Transverse colon (tissue), 4 donors: ENCODE data around the gene CYYR1. TPM values are rescaled to one million over a fixed set of nuclear protein-coding genes. Genes with fewer than 3 reads are reported as not detected.

Source experiments
- DNase-seq: peaks from one replicate; pipeline ENCODE4 v3.0.0-alpha.2; 2019
- H3K27ac ChIP-seq, 4 donors: fragments of 200-600 bp; sonication (generic); 2 replicates each; pipeline ENCODE4 v1.5.1; 2016 to 2018; ENCODE audit warnings: inconsistent platforms in 4 of 4
- H3K27me3 ChIP-seq: fragments of 200-600 bp; sonication (generic); 2 replicates; pipeline ENCODE4 v1.5.1; 2017; ENCODE audit warnings: inconsistent platforms
- H3K36me3 ChIP-seq, 4 donors: fragments of 200-600 bp; sonication (generic); 2 replicates each; pipeline ENCODE4 v1.5.1; 2017 to 2019; ENCODE audit warnings: inconsistent platforms in 4 of 4
- H3K4me1 ChIP-seq, 4 donors: fragments of 200-600 bp; sonication (generic); 2 replicates each; pipeline ENCODE4 v1.5.1; 2017 to 2020; ENCODE audit warnings: inconsistent platforms in 4 of 4
- H3K4me3 ChIP-seq, 4 donors: fragments of 200-600 bp; sonication (generic); 1 replicate in 1 of 4; 2 replicates in 3 of 4; pipeline versions ENCODE4 v1.5.1 to v1.6.1; 2017 to 2019; ENCODE audit warnings: inconsistent platforms in 4 of 4
- H3K9me3 ChIP-seq, 2 donors: fragments of 200-600 bp; sonication (generic); 2 replicates each; pipeline ENCODE4 v1.5.1; 2017 to 2019; ENCODE audit warnings: inconsistent platforms in 2 of 2
- EP300 ChIP-seq: sonication (generic); formaldehyde crosslinking; IDR thresholded peaks from one replicate; pipeline ENCODE4 v1.6.1; 2017; ENCODE audit warnings: antibody characterized with exemption, low read depth
- POLR2A ChIP-seq: fragments of 450-650 bp; IDR thresholded peaks from one replicate; pipeline ENCODE4 v1.6.1; 2016; ENCODE audit warnings: antibody characterized with exemption, mild to moderate bottlenecking, moderate library complexity
- POLR2AphosphoS5 ChIP-seq, 3 donors: sonication (generic); formaldehyde crosslinking; IDR thresholded peaks; one replicate each; pipeline ENCODE4 v1.6.1; 2016; ENCODE audit warnings: antibody characterized with exemption in 3 of 3
- WGBS, 2 donors: methylation state at CpG; one replicate each; pipeline ENCODE4 v1.1.5; 2018; ENCODE audit warnings: low coverage in 1 of 2; 5-methylcytosine and 5-hydroxymethylcytosine counted together
- in situ Hi-C, 4 donors: fragments of 200-750 bp; cut with MboI; loops; one replicate each; pipeline versions ENCODE4 v1.15.0 to v1.15.1; 2017; ENCODE audit warnings: low sequenced_read_pairs in 3 of 4, low pct_ligation_motif_present in 1 of 4, low pct_unique_long_range_greater_than_20kb in 1 of 4
- intact Hi-C: fragments of 100-400 bp; cut with DNase I; formaldehyde crosslinking; loops from one replicate; pipeline ENCODE4 v1.15.1; 2023; ENCODE audit warnings: low total_unique reads
- total RNA-seq, 4 donors: library from RNA; depleted of rRNA; stranded (reverse); fragments of >200 nt; gene quantifications; one replicate each; pipeline ENCODE4 v1.1.0, GENCODE V29; 2016
- TF ChIP-seq, protein P1 (sequence below), 5 experiments: fragments of 200-600 bp in 3 of 5; fragments of 450-650 bp in 2 of 5; sonication (generic) in 3 of 5; IDR thresholded peaks; 1 replicate in 2 of 5; 2 replicates in 3 of 5; pipeline ENCODE4 v1.5.1; 2016 to 2017; ENCODE audit warnings: antibody characterized with exemption in 5 of 5, inconsistent platforms in 3 of 5, mild to moderate bottlenecking in 2 of 5, moderate library complexity in 1 of 5

CYYR1 gene
- total RNA-seq, 4 donors from 2014 or later, result 0.75 to 6.6 (median 3.5) TPM

DNA sequence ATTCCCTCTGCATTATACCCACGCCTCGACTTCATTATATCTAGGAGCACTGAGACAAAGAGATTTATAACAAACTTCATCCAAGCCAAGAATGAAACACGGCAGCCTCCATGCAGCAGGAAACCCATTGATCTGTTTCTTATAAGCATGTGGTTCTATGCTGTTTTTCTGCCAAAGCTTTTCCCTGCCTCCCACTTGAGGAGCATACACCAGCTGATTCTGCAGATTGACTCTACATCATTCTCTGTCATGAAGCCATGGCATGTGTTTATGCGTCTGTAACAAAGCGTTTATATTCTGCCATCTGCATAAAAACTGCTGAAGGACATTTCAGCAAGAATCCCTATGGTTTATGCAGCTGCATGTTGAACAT, 102.0 kb downstream of the CYYR1 start:
- DNase-seq, result no peak
- Histone ChIP-seq H3K4me1 (no peaks in the 10 kb centered on the region), H3K36me3 (no peaks in the 10 kb centered on the region), H3K27ac (no peak overlapping the region), H3K27me3 (no peaks in the 10 kb centered on the region), H3K4me3 (no peak overlapping the region), H3K9me3 (no peaks in the 10 kb centered on the region)
- intact Hi-C loops (no loop called here), in situ Hi-C loops (loop anchor here in 1 of 4 donors (10.0 kb wide), 1 partner anchor 54 kb away; no protein-coding TSS in a partner anchor)
- TF ChIP-seq EP300, result no peak
- TF ChIP-seq, protein P1, sequence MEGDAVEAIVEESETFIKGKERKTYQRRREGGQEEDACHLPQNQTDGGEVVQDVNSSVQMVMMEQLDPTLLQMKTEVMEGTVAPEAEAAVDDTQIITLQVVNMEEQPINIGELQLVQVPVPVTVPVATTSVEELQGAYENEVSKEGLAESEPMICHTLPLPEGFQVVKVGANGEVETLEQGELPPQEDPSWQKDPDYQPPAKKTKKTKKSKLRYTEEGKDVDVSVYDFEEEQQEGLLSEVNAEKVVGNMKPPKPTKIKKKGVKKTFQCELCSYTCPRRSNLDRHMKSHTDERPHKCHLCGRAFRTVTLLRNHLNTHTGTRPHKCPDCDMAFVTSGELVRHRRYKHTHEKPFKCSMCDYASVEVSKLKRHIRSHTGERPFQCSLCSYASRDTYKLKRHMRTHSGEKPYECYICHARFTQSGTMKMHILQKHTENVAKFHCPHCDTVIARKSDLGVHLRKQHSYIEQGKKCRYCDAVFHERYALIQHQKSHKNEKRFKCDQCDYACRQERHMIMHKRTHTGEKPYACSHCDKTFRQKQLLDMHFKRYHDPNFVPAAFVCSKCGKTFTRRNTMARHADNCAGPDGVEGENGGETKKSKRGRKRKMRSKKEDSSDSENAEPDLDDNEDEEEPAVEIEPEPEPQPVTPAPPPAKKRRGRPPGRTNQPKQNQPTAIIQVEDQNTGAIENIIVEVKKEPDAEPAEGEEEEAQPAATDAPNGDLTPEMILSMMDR (IDR thresholded peaks at IDR 0.05), result no peak
- WGBS, 2 donors, result 70 to 71% methylated on average over 5 of the region's 5 CpGs

DNA sequence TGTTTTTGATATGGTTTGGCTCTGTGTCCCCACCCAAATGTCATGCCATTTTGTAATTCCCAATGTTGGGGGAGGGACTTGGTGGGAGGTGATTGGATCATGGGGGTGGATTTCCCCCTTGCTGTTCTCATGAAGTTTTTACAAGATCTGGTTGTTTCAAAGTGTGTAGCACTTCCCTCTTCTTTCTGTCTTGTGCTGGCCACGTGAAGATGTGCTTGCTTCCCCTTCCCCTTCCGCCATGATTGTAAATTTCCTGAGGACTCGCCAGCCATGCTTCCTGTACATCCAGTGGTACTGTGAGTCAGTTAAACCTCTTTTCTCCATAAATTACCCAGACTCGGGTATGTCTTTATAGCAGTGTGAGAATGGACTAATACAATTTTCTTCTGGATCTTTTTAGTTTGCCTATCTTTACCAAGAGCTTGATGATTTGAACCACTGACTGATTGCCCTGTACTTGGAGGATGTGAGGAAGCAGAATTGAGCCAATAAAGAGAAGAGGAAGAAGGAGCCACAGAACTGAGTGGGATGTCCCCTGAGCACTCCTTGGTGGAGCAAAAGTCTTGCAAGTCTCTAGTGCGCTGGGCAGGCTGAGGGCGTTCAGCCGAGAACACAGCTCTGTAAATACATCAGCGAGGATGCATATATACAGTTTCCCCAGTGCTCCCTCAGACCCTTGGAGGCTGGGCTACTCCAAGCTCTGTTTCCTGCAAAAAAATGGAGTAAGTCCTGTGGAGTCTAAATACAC, 102.6 kb downstream of the CYYR1 start:
- no peaks in the 10 kb centered on the region for H3K36me3 ChIP-seq
- TF ChIP-seq, protein P1 (IDR thresholded peaks at IDR 0.05), result no peak
- TF ChIP-seq POLR2A (no peak), EP300 (no peak), POLR2AphosphoS5 (IDR thresholded peaks at IDR 0.05) (no peak)
- no peaks in the 10 kb centered on the region for H3K9me3 ChIP-seq
- H3K27me3 ChIP-seq, result no peaks in the 10 kb centered on the region
- 78 to 79% methylated on average over 7 to 8 of the region's 8 CpGs for WGBS, 2 donors
- intact Hi-C loops (no loop called here), in situ Hi-C loops (loop anchor here in 1 of 4 donors (10.0 kb wide), 1 partner anchor 54 kb away; no protein-coding TSS in a partner anchor)
- no peak overlapping the region for H3K27ac ChIP-seq
- H3K4me3 ChIP-seq, result no peak overlapping the region
- DNase-seq, result no peak
- H3K4me1 ChIP-seq, result no peaks in the 10 kb centered on the region

DNA sequence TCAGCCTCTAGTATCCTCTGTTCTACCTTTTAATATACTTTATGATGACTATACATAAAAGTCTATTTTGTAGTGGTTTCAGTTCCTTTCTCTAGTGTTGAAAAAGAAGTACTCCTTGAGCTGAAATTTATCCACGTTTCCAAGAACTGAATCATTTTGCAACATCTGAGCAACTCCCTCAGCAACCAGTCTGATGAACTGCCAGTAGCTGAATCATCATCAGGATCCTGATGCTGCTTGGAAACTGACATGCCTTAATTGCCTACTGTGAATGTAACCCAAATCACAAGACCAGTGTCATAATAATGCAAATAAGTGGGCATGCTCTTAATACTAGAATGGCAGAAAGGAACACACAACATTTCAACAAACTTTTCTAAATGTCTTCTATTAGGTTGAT, 103.3 kb downstream of the CYYR1 start:
- in situ Hi-C loops, result loop anchor here in 1 of 4 donors (10.0 kb wide), 1 partner anchor 55 kb away; no protein-coding TSS in a partner anchor
- Histone ChIP-seq H3K27me3 (no peaks in the 10 kb centered on the region), H3K4me1 (no peaks in the 10 kb centered on the region), H3K36me3 (no peaks in the 10 kb centered on the region), H3K9me3 (no peaks in the 10 kb centered on the region), H3K27ac (no peak overlapping the region), H3K4me3 (no peak overlapping the region)
- no peak for TF ChIP-seq EP300
- no peak for DNase-seq
- 33 to 60% methylated on average over 1 of the region's 1 CpG for WGBS, 2 donors
- intact Hi-C loops, result no loop called here

DNA sequence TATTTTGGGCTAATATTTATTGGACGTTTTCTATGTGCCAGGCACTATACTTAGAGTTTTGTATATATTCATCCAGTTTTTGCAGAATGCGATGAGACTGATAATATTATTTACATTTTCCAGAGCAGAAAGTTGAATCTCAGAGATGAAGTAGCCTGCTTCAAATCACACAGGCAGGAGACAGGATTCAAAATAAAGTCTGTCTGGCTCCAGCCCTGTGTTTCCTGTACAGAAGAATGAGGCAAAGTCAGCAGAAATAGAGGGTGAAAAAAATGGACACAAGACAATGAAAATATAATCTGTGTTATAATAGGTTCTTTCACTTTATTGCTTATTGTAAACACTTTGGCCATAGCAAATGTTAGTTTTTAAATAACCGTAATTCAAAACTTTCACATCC, 107.2 kb downstream of the CYYR1 start:
- Histone ChIP-seq H3K27me3 (no peaks in the 10 kb centered on the region), H3K9me3 (no peaks in the 10 kb centered on the region), H3K4me1 (no peaks in the 10 kb centered on the region), H3K27ac (no peak overlapping the region), H3K36me3 (no peaks in the 10 kb centered on the region), H3K4me3 (no peak overlapping the region)
- TF ChIP-seq EP300, result no peak
- TF ChIP-seq POLR2AphosphoS5 (IDR thresholded peaks at IDR 0.05), result no peak
- TF ChIP-seq POLR2A, result no peak
- TF ChIP-seq, protein P1 (IDR thresholded peaks at IDR 0.05), result no peak
- intact Hi-C loops, result no loop called here
- in situ Hi-C loops, result no loop called here
- DNase-seq, result no peak
- WGBS, 2 donors, result 55 to 58% methylated on average over 3 of the region's 3 CpGs

DNA sequence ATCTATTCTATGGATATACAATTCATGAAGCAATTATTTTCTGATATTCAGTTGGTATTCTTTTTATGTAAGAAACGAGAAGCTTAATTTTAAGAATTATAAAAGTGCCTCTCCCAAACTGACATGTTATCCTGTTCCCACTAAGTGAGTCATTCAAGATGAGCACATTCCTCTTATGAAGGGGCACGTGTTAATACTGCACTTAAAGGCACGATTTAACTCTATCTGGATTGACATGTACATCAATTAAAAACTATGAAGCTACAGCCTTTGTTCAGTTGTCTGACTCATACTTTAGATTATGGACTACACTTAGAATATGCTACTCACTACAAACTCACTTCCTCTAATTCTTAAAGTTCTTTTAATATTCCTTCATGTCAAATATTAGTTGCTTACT, 111.6 kb downstream of the CYYR1 start:
- TF ChIP-seq POLR2AphosphoS5 (IDR thresholded peaks at IDR 0.05), result no peak
- TF ChIP-seq EP300, result no peak
- no peak for TF ChIP-seq POLR2A
- TF ChIP-seq, protein P1 (IDR thresholded peaks at IDR 0.05), result no peak
- no peaks in the 10 kb centered on the region for H3K36me3 ChIP-seq
- intact Hi-C loops, result no loop called here
- no peaks in the 10 kb centered on the region for H3K9me3 ChIP-seq
- WGBS, 2 donors, result 67 to 68% methylated on average over 3 of the region's 3 CpGs
- H3K27ac ChIP-seq, result no peak overlapping the region
- H3K27me3 ChIP-seq, result no peaks in the 10 kb centered on the region
- no peak overlapping the region for H3K4me3 ChIP-seq
- DNase-seq, result no peak
- in situ Hi-C loops, result no loop called here
- H3K4me1 ChIP-seq, result no peaks in the 10 kb centered on the region
